Natural killer cell (primary cell): ENCODE results near the gene GIMAP6. TPM values are rescaled to one million over a fixed set of nuclear protein-coding genes. Genes with fewer than 3 reads are reported as not detected.

Experiments
- ATAC-seq, 3 donors: fragments of 150-1000 bp in 2 of 3; fragments of 200-7000 bp in 1 of 3; cut with Tn5 transposase; 1 replicate in 1 of 3; 2 replicates in 2 of 3; pipeline ENCODE4 v1.10.0; 2021; ENCODE audit warnings: mild to moderate bottlenecking in 2 of 3, moderate library complexity in 2 of 3
- DNase-seq, 2 donors: peaks; one replicate each; pipeline versions ENCODE4 v3.0.0 to v3.0.0-alpha.2; 2013 to 2021; ENCODE audit warnings: mixed read lengths in 1 of 2
- H3K27ac ChIP-seq: one replicate; pipeline ENCODE4 v1.5.1; 2013; ENCODE audit warnings: mild to moderate bottlenecking, low read length
- H3K27me3 ChIP-seq: one replicate; pipeline ENCODE4 v1.6.1; 2013; ENCODE audit warnings: low read length; ENCODE audit not compliant: control insufficient read depth, insufficient read depth
- H3K36me3 ChIP-seq: one replicate; pipeline ENCODE4 v1.6.1; 2013; ENCODE audit warnings: low read length; ENCODE audit not compliant: control insufficient read depth, insufficient read depth
- H3K4me1 ChIP-seq: one replicate; pipeline ENCODE4 v1.6.1; 2013; ENCODE audit warnings: low read length; ENCODE audit not compliant: control insufficient read depth, insufficient read depth
- H3K4me3 ChIP-seq: one replicate; pipeline ENCODE4 v1.5.1; 2013; ENCODE audit warnings: low read length
- H3K9me3 ChIP-seq: one replicate; pipeline ENCODE4 v1.6.1; 2013; ENCODE audit warnings: low read length; ENCODE audit not compliant: control insufficient read depth, insufficient read depth
- H3K27ac Mint-ChIP-seq, 2 donors: one replicate each; pipeline ENCODE4 v1.8.0; 2022; ENCODE audit warnings: mild to moderate bottlenecking in 2 of 2, mixed read lengths in 2 of 2, moderate library complexity in 1 of 2
- H3K27me3 Mint-ChIP-seq, 2 donors: one replicate each; pipeline ENCODE4 v1.8.0; 2022; ENCODE audit warnings: low read depth in 2 of 2, mixed read lengths in 2 of 2
- H3K36me3 Mint-ChIP-seq: one replicate; pipeline ENCODE4 v1.8.0; 2022; ENCODE audit warnings: mixed read lengths
- H3K4me1 Mint-ChIP-seq, 2 donors: one replicate each; pipeline ENCODE4 v1.8.0; 2022; ENCODE audit warnings: mixed read lengths in 2 of 2
- H3K4me3 Mint-ChIP-seq: one replicate; pipeline ENCODE4 v1.8.0; 2022; ENCODE audit warnings: mild to moderate bottlenecking, moderate library complexity, mixed read lengths
- H3K9me3 Mint-ChIP-seq, 2 donors: one replicate each; pipeline ENCODE4 v1.8.0; 2022; ENCODE audit warnings: mixed read lengths in 2 of 2
- CTCF ChIP-seq: fragments of 200-600 bp; IDR thresholded peaks from one replicate; pipeline ENCODE4 v1.8.0; 2022; ENCODE audit warnings: antibody characterized with exemption
- WGBS: methylation state at CpG from one replicate; pipeline ENCODE4 v1.1.7; 2013; ENCODE audit warnings: missing lambda C conversion rate; ENCODE audit not compliant: insufficient coverage; 5-methylcytosine and 5-hydroxymethylcytosine counted together
- intact Hi-C: fragments of 100-400 bp; cut with micrococcal nuclease; formaldehyde crosslinking; loops from one replicate; pipeline ENCODE4 v1.14.2; 2022
- total RNA-seq, 4 donors: library from RNA; stranded (reverse); fragments of 120-200 nt in 1 of 4; gene quantifications; one replicate each; pipeline versions ENCODE4 v1.2.3 to v1.2.4, GENCODE V29; 2013 to 2022

Gene GIMAP6
- total RNA-seq, 3 donors from 2014 or later (not counting 1 experiment from before 2014, with no cell fraction given): 39.7 to 100 (median 51.9) TPM

GRCh38 chr7:150645259-150646020 is 13.3 kb upstream of the GIMAP6 start:
- no peak for TF ChIP-seq CTCF
- no peak overlapping the region for H3K4me3 Mint-ChIP-seq
- no peaks in the 10 kb centered on the region for H3K36me3 ChIP-seq
- peaks cover 5% of the 10 kb centered on the region for H3K36me3 Mint-ChIP-seq
- no peak for ATAC-seq
- peaks cover 13 to 28% of the 10 kb centered on the region in 2 donors for H3K4me1 Mint-ChIP-seq
- no peak overlapping the region for H3K4me3 ChIP-seq
- H3K27ac ChIP-seq: no peak overlapping the region
- no peaks in the 10 kb centered on the region for H3K9me3 ChIP-seq
- 92% methylated on average over 6 of the region's 6 CpGs for WGBS
- peaks cover 9% of the 10 kb centered on the region for H3K4me1 ChIP-seq
- H3K27me3 Mint-ChIP-seq: no peaks in the 10 kb centered on the region
- no peak overlapping the region for H3K27ac Mint-ChIP-seq
- peak in 1 of 2 donors; percentile 26 for DNase-seq
- no peaks in the 10 kb centered on the region for H3K27me3 ChIP-seq
- intact Hi-C loops: no loop called here
- no peaks in the 10 kb centered on the region for H3K9me3 Mint-ChIP-seq

- DNase-seq (no peak), ATAC-seq (no peak)
- Histone ChIP-seq H3K36me3 (no peaks in the 10 kb centered on the region), H3K27ac (no peak overlapping the region), H3K9me3 (peaks cover 4% of the 10 kb centered on the region), H3K4me3 (no peak overlapping the region), H3K4me1 (no peaks in the 10 kb centered on the region), H3K27me3 (no peaks in the 10 kb centered on the region)
- 97% methylated on average over 5 of the region's 5 CpGs for WGBS
- H3K27ac Mint-ChIP-seq: no peak overlapping the region
- TF ChIP-seq CTCF: no peak
- no peak overlapping the region for H3K4me3 Mint-ChIP-seq
- no peaks in the 10 kb centered on the region for H3K27me3 Mint-ChIP-seq
- peaks cover 4 to 17% of the 10 kb centered on the region in 2 donors for H3K4me1 Mint-ChIP-seq
- intact Hi-C loops: no loop called here
- H3K36me3 Mint-ChIP-seq: peaks cover 19% of the 10 kb centered on the region
- peaks cover 5% of the 10 kb centered on the region in 2 donors for H3K9me3 Mint-ChIP-seq
Observed at GRCh38 chr7:150642926-150643325, 10.7 kb upstream of the GIMAP6 start.

- H3K27me3 Mint-ChIP-seq: no peaks in the 10 kb centered on the region
- no peak for DNase-seq
- Histone ChIP-seq H3K9me3 (peaks cover 4% of the 10 kb centered on the region), H3K27ac (no peak overlapping the region), H3K4me3 (no peak overlapping the region), H3K36me3 (no peaks in the 10 kb centered on the region), H3K4me1 (no peaks in the 10 kb centered on the region), H3K27me3 (no peaks in the 10 kb centered on the region)
- intact Hi-C loops: no loop called here
- H3K4me1 Mint-ChIP-seq: peaks cover 4 to 22% of the 10 kb centered on the region in 2 donors
- no peak for TF ChIP-seq CTCF
- peaks cover 30% of the 10 kb centered on the region for H3K36me3 Mint-ChIP-seq
- no peak for ATAC-seq
- H3K9me3 Mint-ChIP-seq: peaks cover 10 to 11% of the 10 kb centered on the region in 2 donors
- H3K27ac Mint-ChIP-seq: no peak overlapping the region
- H3K4me3 Mint-ChIP-seq: no peak overlapping the region
Observed at GRCh38 chr7:150641854-150642253, 9.7 kb upstream of the GIMAP6 start.
